Gastroesophageal sphincter (tissue), 3 donors: ENCODE results near the gene SPTBN5.

Experiments used
- CTCF ChIP-seq, 4 experiments: fragments of 200-600 bp in 2 of 4; fragments of 450-650 bp in 2 of 4; sonication (generic) in 1 of 4; IDR thresholded peaks; one replicate each; pipeline ENCODE4 v1.5.1; 2017 to 2019; ENCODE audit warnings: antibody characterized with exemption in 4 of 4, mild to moderate bottlenecking in 2 of 4, moderate library complexity in 2 of 4
- POLR2A ChIP-seq, 2 donors: fragments of 450-650 bp; IDR thresholded peaks; one replicate each; pipeline ENCODE4 v1.6.1; 2017; ENCODE audit warnings: antibody characterized with exemption in 2 of 2, mild to moderate bottlenecking in 2 of 2, moderate library complexity in 1 of 2
- POLR2AphosphoS5 ChIP-seq: sonication (generic); formaldehyde crosslinking; IDR thresholded peaks from one replicate; pipeline ENCODE4 v1.6.1; 2017; ENCODE audit warnings: antibody characterized with exemption

GRCh38 chr15:41900526-41901380 is 6.9 kb upstream of the SPTBN5 start:
- TF ChIP-seq POLR2AphosphoS5 (no peak), CTCF (IDR thresholded peaks at IDR 0.05) (no peak), POLR2A (IDR thresholded peaks at IDR 0.05) (no peak)
